ENCODE data around the gene ZBTB42. TPM values are rescaled to one million over a fixed set of nuclear protein-coding genes. Genes with fewer than 3 reads are reported as not detected.

The ZBTB42 gene
- polyA plus RNA-seq (2011; rRNA removed) (1.6 and 2.5 TPM in 2 replicates), polyA minus RNA-seq (2011; rRNA and poly(A)+ RNA removed) (3.1 and 4.5 TPM in 2 replicates)

DNA sequence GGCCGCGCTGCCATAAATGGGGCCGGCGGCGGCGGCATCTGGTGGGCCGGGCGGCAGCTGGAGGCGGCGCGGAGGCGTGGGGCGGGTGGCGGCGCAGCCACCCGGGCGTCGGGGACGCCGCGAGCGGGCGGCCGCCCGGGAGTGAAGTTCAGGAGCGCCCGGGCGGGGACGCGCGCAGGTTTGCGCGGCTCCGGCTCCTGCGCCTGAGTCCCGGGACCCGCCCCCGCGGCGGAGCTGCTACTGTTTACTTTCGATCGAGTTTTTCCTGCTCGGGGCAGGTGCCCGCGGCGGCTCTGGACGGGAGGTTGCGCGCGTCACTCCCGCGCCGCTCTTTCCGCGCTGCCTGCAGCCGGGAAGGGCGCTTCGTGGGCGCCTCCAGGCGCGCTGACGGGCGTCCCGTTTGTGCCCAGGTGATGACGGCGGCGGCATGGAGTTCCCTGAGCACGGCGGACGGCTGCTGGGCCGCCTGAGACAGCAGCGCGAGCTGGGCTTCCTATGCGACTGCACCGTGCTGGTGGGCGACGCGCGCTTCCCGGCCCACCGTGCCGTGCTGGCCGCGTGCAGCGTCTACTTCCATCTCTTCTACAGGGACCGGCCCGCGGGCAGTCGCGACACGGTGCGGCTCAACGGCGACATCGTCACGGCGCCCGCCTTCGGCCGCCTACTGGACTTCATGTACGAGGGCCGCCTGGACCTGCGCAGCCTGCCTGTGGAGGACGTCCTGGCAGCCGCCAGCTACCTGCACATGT is at the start of gene ZBTB42:
Gene ZBTB42, plus strand, starts transcription at position 331 of the 749 bp plus-strand sequence. Its CDS starts 97 bp downstream, at position 428.
- POLR2A ChIA-PET: interaction anchor here (0.8 to 1.8 kb wide), 3 partner anchors 10 to 48 kb away, joined by 3 to 7 read pairs (median 3); partner anchors contain the start of gene SIVA1

DNA sequence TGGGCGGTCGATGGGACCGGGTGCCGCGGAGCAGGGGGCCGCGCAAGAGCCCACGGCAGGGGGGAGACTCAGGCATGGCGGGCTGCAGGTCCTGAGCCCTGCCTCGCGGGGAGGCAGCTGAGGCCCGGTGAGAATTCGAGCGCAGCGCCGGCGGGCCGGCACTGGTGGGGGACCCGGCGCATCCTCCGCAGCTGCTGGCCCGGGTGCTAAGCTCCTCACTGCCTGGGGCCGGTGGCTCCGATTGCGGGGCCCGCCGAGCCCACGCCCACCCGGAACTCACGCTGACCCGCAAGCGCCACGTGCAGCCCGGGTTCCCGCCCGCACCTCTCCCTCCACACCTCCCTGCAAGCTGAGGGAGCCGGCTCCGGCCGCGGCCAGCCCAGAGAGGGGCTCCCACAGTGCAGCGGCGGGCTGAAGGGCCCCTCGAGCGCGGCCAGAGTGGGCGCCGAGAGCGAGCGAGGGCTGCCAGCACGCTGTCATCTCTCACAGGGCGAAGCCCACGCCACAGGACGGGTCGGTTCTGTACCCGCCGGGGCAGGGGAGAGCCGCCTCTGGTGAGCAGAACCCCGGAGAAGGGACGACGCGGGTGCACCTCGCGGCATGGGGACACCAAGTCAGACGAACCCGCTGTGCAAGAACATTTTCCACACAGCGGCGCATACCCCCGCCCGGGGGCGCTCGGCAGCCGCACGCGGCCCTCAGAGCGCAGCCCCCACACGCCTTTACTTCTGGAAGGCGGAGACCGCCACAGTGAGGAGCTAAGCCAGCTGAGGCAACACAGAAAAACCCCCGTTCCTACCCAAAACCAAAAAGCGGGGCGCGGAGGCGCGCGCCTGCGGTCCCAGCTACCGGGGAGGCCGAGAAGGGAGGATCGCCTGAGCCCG is 49.1 kb upstream of the ZBTB42 start:
- H3K4me3 ChIP-seq (ENCODE audit: low read depth, low read length): peak overlapping the region; percentile 60
- TF ChIP-seq, protein P1, sequence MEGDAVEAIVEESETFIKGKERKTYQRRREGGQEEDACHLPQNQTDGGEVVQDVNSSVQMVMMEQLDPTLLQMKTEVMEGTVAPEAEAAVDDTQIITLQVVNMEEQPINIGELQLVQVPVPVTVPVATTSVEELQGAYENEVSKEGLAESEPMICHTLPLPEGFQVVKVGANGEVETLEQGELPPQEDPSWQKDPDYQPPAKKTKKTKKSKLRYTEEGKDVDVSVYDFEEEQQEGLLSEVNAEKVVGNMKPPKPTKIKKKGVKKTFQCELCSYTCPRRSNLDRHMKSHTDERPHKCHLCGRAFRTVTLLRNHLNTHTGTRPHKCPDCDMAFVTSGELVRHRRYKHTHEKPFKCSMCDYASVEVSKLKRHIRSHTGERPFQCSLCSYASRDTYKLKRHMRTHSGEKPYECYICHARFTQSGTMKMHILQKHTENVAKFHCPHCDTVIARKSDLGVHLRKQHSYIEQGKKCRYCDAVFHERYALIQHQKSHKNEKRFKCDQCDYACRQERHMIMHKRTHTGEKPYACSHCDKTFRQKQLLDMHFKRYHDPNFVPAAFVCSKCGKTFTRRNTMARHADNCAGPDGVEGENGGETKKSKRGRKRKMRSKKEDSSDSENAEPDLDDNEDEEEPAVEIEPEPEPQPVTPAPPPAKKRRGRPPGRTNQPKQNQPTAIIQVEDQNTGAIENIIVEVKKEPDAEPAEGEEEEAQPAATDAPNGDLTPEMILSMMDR (IDR thresholded peaks at IDR 0.05; ENCODE audit: low read depth, low read length): no peak
- peak overlapping the region; percentile 52 for H3K27ac ChIP-seq (ENCODE audit: low read depth, low read length)
- H3K27me3 ChIP-seq (ENCODE audit: control insufficient read depth, insufficient read depth, low read length): no peaks in the 10 kb centered on the region
- DNase-seq (ENCODE audit: low read depth, low spot score): no peak
- POLR2A ChIA-PET: interaction anchor here (0.6 to 2.1 kb wide), 9 partner anchors 9 to 234 kb away, joined by 3 to 16 read pairs (median 4); partner anchors contain the start of genes ADSS1, CLBA1 and ZBTB42
- H3K9me3 ChIP-seq (ENCODE audit: control insufficient read depth, insufficient read depth, low read length): peaks cover 9% of the 10 kb centered on the region; the same call in 1 of the 2 replicates
- CTCF ChIA-PET: interaction anchor here (0.6 to 6.5 kb wide), 4 partner anchors 16 to 75 kb away, joined by 3 to 39 read pairs (median 19); partner anchors contain the start of gene ADSS1

More for the DNA sequence above, at the start of gene ZBTB42:
- CTCF ChIA-PET: interaction anchor here (2.3 kb wide), 1 partner anchor 25 kb away, joined by 8 read pairs; no protein-coding TSS in a partner anchor
- no peaks in the 10 kb centered on the region; the same call in 1 of the 2 replicates for H3K9me3 ChIP-seq (ENCODE audit: control insufficient read depth, insufficient read depth, low read length)
- H3K27me3 ChIP-seq (ENCODE audit: control insufficient read depth, insufficient read depth, low read length): no peaks in the 10 kb centered on the region
- peak within 1 kb of the TSS; percentile 39 for H3K27ac ChIP-seq (ENCODE audit: low read depth, low read length)
- TF ChIP-seq, protein P1 (IDR thresholded peaks at IDR 0.05; ENCODE audit: low read depth, low read length): no peak
- DNase-seq (ENCODE audit: low read depth, low spot score): no peak
- peak within 1 kb of the TSS; percentile 64 for H3K4me3 ChIP-seq (ENCODE audit: low read depth, low read length)

GRCh38 chr14:104752423-104752734 is 48.5 kb upstream of the ZBTB42 start:
- peak overlapping the region; percentile 52 for H3K27ac ChIP-seq (ENCODE audit: low read depth, low read length)
- TF ChIP-seq, protein P1 (IDR thresholded peaks at IDR 0.05; ENCODE audit: low read depth, low read length): no peak
- no peak for DNase-seq (ENCODE audit: low read depth, low spot score)
- peak overlapping the region; percentile 60 for H3K4me3 ChIP-seq (ENCODE audit: low read depth, low read length)
- H3K9me3 ChIP-seq (ENCODE audit: control insufficient read depth, insufficient read depth, low read length): peaks cover 9% of the 10 kb centered on the region; the same call in 1 of the 2 replicates
- ChIA-PET CTCF (interaction anchor here (3.4 to 6.5 kb wide), 3 partner anchors 15 to 74 kb away, joined by 11 to 39 read pairs (median 27); partner anchors contain the start of gene ADSS1), POLR2A (interaction anchor here (0.6 to 2.1 kb wide), 11 partner anchors 9 to 233 kb away, joined by 3 to 16 read pairs (median 5); partner anchors contain the start of genes ADSS1, CLBA1 and ZBTB42)
- H3K27me3 ChIP-seq (ENCODE audit: control insufficient read depth, insufficient read depth, low read length): no peaks in the 10 kb centered on the region

DNA sequence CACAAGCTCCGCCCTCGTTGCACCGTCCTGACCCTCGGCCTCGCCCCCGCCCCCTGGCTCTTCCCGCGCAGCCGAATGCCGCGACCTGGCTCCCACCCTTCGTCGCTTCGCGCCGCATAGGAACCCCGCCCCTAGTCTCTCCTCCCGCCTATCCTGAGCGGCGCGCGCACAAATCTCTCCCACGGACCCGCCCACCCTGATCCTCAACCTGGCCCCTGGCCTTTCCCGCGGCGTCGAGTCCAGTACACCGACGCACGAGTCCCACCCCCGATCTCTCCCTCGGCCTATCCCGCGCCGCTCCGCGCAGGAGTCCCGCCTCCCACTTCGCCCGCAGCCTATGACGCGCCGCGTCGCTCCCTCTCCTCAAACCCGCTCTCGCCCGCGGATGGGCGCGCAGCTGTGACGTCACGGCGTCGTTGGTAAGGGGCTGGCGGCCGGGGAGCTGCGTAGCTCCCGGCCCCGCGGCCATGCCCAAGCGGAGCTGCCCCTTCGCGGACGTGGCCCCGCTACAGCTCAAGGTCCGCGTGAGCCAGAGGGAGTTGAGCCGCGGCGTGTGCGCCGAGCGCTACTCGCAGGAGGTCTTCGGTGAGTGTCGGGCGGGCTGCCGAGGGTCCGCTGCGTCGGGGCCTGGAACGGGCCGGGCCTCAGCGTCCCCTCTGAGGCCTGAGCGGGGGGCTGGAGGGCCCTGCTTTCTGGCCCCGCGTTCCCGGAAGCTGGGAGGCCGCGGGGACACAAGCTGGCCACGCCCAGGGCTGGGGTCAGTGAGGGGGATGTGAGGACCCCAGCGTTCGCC is 48.0 kb upstream of the ZBTB42 start, which contains the start of gene SIVA1:
Gene SIVA1, plus strand, starts transcription at position 413 of the 793 bp plus-strand sequence. Its CDS starts 55 bp downstream, at position 468.
- TF ChIP-seq, protein P1 (IDR thresholded peaks at IDR 0.05; ENCODE audit: low read depth, low read length): no peak
- DNase-seq (ENCODE audit: low read depth, low spot score): peak; percentile 98
- CTCF ChIA-PET: interaction anchor here (1.2 to 6.5 kb wide), 4 partner anchors 15 to 74 kb away, joined by 5 to 39 read pairs (median 19); partner anchors contain the start of gene ADSS1
- POLR2A ChIA-PET: interaction anchor here (0.6 to 2.1 kb wide), 14 partner anchors 10 to 541 kb away, joined by 3 to 16 read pairs (median 4); partner anchors contain the start of genes ADSS1, CLBA1 and ZBTB42
- Histone ChIP-seq H3K4me3 (ENCODE audit: low read depth, low read length) (peak within 1 kb of the TSS; percentile 94), H3K27ac (ENCODE audit: low read depth, low read length) (peak within 1 kb of the TSS; percentile 52), H3K9me3 (ENCODE audit: control insufficient read depth, insufficient read depth, low read length) (peaks cover 9% of the 10 kb centered on the region; the same call in 1 of the 2 replicates), H3K27me3 (ENCODE audit: control insufficient read depth, insufficient read depth, low read length) (no peaks in the 10 kb centered on the region)
